SU-DHL-6 (cell line): ENCODE results near the gene MS4A10.

Experiments used
- EZH2phosphoT487 ChIP-seq: fragments of 200-600 bp; sonication (generic), shearing (Covaris generic); conservative IDR thresholded peaks from 2 replicates; pipeline ENCODE4 v1.6.1; 2018; ENCODE audit warnings: mild to moderate bottlenecking, antibody characterized with exemption, low read length, moderate library complexity, mixed read lengths
- TF ChIP-seq, protein P1 (sequence below): fragments of 200-600 bp; sonication (generic); IDR thresholded peaks from one replicate; pipeline ENCODE4 v1.5.1; 2017; ENCODE audit warnings: antibody characterized with exemption, mild to moderate bottlenecking, low read length, moderate library complexity; ENCODE audit not compliant: insufficient read depth, poor library complexity, severe bottlenecking

DNA sequence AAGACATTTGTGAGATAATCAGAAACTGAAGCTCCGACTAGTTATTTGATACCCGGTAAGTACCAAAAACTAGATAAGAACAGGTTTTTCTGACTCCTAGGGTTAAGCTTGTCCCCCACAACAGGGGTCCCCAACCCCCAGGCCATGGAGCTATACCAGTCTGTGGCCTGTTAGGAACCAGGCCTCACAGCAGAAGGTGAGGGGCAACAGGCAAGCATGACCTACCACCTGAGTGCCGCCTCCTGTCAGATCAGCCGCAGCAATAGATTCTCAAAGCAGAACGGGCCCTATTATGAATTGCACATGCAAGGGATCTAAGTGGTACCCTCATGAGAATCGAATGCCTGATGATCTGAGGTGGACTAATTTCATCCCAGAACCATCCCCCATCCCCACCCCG, 1.2 kb upstream of the MS4A10 start:
- no peak for TF ChIP-seq EZH2phosphoT487
- TF ChIP-seq, protein P1, sequence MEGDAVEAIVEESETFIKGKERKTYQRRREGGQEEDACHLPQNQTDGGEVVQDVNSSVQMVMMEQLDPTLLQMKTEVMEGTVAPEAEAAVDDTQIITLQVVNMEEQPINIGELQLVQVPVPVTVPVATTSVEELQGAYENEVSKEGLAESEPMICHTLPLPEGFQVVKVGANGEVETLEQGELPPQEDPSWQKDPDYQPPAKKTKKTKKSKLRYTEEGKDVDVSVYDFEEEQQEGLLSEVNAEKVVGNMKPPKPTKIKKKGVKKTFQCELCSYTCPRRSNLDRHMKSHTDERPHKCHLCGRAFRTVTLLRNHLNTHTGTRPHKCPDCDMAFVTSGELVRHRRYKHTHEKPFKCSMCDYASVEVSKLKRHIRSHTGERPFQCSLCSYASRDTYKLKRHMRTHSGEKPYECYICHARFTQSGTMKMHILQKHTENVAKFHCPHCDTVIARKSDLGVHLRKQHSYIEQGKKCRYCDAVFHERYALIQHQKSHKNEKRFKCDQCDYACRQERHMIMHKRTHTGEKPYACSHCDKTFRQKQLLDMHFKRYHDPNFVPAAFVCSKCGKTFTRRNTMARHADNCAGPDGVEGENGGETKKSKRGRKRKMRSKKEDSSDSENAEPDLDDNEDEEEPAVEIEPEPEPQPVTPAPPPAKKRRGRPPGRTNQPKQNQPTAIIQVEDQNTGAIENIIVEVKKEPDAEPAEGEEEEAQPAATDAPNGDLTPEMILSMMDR = no peak
